HG03457 (cell line): ENCODE results near the gene GRHPR.
"Not testable (repeated sequence)": the region's sequence is repeated elsewhere in the genome, so short reads cannot be mapped to it uniquely, and the experiment has no call there.

ENCODE experiments used
- ATAC-seq: cut with Tn5 transposase; IDR thresholded peaks from one replicate; pipeline ENCODE4 v1.9.1; 2021; ENCODE audit warnings: moderate number of reproducible peaks; ENCODE audit not compliant: unreplicated experiment

The GRHPR gene

GRCh38 chr9:37422289-37423104, at the start of gene GRHPR:
GRHPR (plus strand) TSS chr9:37422696; CDS start chr9:37422751, 55 bp downstream.
- ATAC-seq = peak; percentile 84

- ATAC-seq = no peak
Observed at GRCh38 chr9:37372839-37373238, 49.7 kb upstream of the GRHPR start.

DNA sequence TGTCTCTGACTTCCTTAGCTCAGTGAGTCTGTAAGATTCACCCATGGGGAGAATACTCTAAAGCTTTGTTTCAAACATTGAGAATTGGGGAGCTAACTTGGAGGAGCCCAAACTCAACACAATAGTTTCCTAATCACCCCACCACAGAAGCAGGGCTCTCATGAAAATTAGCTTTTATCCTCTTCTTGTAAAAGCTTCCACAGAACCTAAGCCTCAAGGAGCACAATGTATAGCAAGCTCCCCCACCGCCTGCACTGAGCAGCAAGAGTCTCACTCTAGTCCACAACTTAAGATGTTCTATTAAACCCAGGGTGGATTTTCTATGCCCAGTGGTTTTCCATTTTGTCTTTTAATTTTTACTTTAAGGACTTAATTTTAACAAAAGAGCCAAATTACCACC, 48.9 kb upstream of the GRHPR start:
- no peak for ATAC-seq

- no peak for ATAC-seq
Observed at GRCh38 chr9:37374892-37375291, 47.6 kb upstream of the GRHPR start.

- no peak for ATAC-seq
Observed at GRCh38 chr9:37377688-37378612, 44.5 kb upstream of the GRHPR start.

DNA sequence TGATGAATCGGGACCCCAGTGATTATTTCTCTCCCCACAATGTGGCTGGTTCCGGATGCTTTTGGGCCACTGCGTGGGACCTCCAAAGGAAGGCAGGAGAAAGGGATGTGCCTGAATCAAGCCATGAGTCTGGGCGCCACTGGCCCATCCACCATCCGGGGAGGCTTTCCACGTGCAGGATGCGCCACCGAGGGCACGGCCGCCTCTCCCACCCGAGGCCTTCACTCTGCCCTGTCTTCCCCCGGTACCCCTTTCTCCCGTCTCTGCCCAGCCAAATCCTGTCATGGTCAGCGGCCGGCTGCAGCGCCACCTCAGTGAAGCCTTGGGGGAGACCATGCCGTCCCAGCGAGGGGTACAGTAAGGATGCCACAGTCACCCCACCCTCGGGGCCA, 43.9 kb upstream of the GRHPR start:
- ATAC-seq = no peak

GRCh38 chr9:37379835-37380234, 42.7 kb upstream of the GRHPR start:
- no peak for ATAC-seq

- no peak for ATAC-seq
Observed at GRCh38 chr9:37380570-37380969, 41.9 kb upstream of the GRHPR start.

DNA sequence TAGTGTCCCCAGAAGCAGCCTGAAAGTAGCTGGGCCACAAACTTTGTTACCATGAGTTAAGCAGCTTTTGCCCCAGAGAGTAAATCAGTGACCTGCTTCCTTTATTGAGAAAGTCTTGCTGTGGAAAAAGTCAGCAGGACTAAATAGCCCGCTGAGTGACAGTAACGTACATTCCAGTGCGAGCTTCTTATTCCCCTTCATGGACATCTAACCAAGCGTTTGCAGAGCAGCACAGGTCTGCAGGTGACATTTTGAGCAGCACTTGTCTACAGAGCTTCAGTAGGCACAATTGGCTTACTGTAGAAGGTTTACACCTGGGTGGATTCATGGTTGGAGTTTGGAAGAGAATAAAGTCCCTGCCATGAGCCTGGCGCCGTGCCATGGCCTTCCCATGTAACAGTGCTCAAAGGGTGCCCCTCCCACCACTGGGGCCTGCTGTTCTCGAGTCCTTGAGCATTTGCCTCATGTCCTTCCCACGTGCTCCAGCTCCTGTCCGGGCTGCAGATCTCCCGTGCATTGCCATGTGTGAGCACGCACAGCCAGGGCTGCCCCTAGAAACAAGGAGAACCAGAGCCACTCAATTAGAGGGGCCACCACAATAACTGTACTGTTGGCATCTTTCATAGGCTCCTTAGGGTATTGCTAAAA, 41.3 kb upstream of the GRHPR start:
- no peak for ATAC-seq

- no peak for ATAC-seq
Observed at GRCh38 chr9:37382161-37382981, 40.1 kb upstream of the GRHPR start.

- no peak for ATAC-seq
Observed at GRCh38 chr9:37382982-37383357, 39.5 kb upstream of the GRHPR start.

DNA sequence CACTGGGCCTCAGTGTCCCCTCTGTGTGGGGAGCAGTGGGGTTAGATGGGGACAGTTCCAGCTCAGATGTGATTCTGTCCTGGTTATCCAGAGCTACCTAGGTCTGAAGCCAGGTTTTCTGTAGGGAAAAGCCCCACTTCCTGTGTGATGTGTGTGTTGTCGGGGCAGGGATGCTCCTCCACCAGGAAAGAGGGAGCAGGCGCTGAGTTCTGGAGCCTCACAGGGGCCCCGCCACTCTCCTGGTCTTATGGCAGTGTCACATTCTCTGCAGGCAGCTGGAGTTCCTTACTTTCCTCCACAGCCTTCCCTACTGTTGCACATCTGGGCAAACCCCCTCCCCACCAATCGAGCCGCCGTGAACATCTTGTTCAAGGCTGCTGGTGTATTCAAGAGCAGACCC, 39.1 kb upstream of the GRHPR start:
- no peak for ATAC-seq

DNA sequence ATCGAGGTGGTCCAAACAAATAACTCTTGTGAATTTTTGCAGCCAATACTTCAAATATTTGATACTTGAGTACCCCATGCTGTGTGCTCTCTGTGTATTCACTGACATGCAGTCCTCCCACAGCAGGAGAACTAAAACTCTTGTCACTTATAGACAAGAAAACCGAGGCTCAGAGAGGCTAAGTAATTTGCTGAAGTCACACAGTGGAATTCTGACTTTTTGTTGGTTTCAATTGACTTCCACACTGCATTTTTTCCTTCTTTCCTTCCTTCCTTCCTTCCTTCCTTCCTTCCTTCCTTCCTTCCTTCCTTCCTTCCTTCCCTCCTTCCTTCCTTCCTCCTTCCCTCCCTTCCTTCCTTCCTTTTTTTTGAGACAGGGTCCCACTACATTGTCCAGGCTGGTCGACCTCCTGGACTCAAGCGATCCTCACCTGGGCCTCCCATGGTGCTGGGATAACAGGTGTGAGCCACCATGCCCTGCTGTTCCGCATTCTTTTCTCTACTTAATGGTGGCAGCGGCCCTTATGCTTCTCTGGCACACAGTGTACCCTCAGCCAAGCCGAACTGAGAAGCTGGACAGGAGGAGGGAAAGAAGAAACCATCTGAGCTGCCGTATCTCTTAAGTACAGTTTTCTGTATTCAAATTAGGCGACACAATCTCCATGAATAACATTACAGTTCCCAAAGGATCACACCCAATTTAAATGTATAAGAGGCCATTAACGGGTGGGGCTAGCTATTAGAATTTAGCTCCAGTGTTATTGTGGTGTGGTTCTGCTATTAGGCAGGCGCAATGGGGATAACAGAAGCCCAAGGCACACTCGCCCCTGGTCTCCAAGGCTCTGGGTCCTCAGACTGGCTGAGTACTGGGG, 38.4 kb upstream of the GRHPR start:
- ATAC-seq = no peak

DNA sequence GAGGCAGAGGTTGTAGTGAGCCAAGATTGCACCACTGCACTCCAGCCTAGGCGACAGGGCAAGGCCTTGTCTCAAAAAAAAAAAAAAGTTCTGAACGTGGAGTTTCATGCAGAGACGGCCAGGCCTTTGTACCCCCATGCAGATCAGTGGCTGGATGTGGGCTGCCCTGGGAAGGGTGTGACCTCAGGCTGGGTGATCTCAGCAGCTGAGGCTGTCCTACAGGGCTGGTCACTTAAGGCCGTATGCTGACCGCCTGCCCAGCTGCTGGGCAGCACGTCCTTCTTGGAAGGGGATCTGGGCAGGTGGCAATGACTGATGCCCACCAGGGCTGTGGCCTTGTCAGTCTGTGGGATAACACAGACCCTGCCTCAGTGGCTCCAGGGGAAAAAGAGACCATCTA, 37.2 kb upstream of the GRHPR start:
- ATAC-seq = no peak

GRCh38 chr9:37386988-37387387, 35.5 kb upstream of the GRHPR start:
- no peak for ATAC-seq

GRCh38 chr9:37390759-37391158, 31.7 kb upstream of the GRHPR start:
- ATAC-seq = peak; percentile 77

DNA sequence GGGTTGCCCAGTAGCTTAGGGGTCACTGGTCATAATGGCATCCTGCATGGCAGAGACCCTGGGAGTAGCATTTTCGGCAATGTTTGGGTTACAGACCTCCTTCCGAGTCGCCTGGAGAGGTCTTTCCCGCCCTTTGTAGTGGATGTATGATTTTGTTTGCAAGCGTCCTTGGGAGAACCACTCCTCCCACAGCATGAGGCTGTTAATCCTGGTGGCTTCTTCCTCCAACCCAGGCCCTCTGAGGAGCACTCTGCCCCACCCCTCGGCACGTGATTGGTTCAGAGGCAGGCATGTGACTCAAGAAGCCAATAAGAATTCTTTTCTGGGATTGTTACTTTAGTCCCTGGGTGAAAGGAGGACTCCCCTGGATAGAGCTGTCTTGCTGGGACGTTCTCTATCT, 30.2 kb upstream of the GRHPR start:
- ATAC-seq = no peak

GRCh38 chr9:37395229-37395628, 27.3 kb upstream of the GRHPR start:
- no peak for ATAC-seq

DNA sequence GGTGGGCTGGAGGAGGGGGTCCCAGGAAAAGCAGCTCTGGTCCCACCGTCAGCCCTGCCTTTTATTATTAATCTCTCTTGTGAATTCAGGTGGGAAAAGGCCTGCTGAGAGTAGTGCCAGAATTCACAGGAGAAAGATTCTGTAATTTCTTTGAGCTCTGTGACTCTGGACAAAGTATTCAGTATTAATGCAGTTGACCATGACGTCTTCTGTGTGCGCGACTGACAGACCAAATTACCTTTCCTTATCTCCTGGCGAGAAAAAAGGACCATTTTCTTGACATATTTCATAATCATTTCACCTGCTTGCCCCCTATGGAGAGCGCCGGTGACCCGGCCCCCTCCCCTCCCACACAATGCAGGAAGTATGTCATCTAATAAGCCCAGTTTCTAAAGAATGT, 26.8 kb upstream of the GRHPR start:
- no peak for ATAC-seq

DNA sequence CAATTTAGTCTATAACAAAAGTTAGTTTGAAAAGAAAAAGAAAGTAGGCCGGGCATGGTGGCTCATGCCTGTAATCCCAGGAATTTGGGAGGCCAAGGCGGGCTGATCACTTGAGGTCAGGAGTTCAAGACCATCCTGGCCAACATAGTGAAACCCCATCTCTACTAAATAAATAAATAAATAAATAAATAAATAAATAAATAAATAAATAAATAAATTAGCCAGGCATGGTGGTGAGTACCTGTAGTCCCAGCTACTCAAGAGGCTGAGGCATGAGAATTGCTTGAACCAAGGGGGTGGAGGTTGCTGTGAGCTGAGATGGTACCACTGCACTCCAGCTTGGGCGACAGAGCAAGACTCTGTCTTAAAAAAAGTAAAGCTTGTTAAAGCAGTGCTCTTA, 24.5 kb upstream of the GRHPR start:
- not testable (repeated sequence) for ATAC-seq
